K562 (cell line): ENCODE measurements around the gene GPX6. TPM values are rescaled to one million over a fixed set of nuclear protein-coding genes. Genes with fewer than 3 reads are reported as not detected.
A peak's percentile ranks its signal among the peaks of the same experiment; 100 is the strongest.

Experiments
- CLOCK ChIP-seq: fragments of 250-450 bp; sonication (Bioruptor Pico); IDR thresholded peaks from 2 replicates; pipeline ENCODE4 v1.4.0; 2020; ENCODE audit warnings: mild to moderate bottlenecking, moderate library complexity, borderline replicate concordance
- ETS2 ChIP-seq: IDR thresholded peaks from 2 replicates; pipeline ENCODE4 v1.6.1; 2016; ENCODE audit warnings: borderline replicate concordance, missing genetic modification characterization, mild to moderate bottlenecking, moderate library complexity, missing compliant biosample characterization; ENCODE audit not compliant: poor library complexity, severe bottlenecking
- GTF2F1 ChIP-seq: IDR thresholded peaks from 2 replicates; pipeline ENCODE4 v1.6.1; 2011; ENCODE audit warnings: low read depth, low read length, improper control_type of control experiment
- HOXB6 ChIP-seq: fragments of 250-450 bp; sonication (Bioruptor Pico); IDR thresholded peaks from 2 replicates; pipeline ENCODE4 v1.5.1; 2022; ENCODE audit warnings: mild to moderate bottlenecking, borderline replicate concordance
- KAT7 ChIP-seq: sonication (generic); formaldehyde crosslinking; IDR thresholded peaks from 2 replicates; pipeline ENCODE4 v1.8.0; 2022; ENCODE audit warnings: missing genetic modification reagents, mild to moderate bottlenecking, borderline replicate concordance
- MTF1 ChIP-seq: fragments of 250-450 bp; sonication (Bioruptor Pico); IDR thresholded peaks from 2 replicates; pipeline ENCODE4 v1.9.0; 2021; ENCODE audit warnings: moderate library complexity, mild to moderate bottlenecking, inconsistent platforms, borderline replicate concordance
- NR0B1 ChIP-seq: fragments of 450-650 bp; IDR thresholded peaks from one replicate; pipeline ENCODE4 v1.6.1; 2018; ENCODE audit warnings: mild to moderate bottlenecking, moderate library complexity; ENCODE audit not compliant: partially characterized antibody
- PHB2 ChIP-seq: fragments of 450-650 bp; IDR thresholded peaks from 2 replicates; pipeline ENCODE4 v1.6.1; 2017; ENCODE audit warnings: low read depth
- RHOXF2B ChIP-seq: fragments of 250-450 bp; sonication (Bioruptor Pico); conservative IDR thresholded peaks from 2 replicates; pipeline ENCODE4 v1.5.1; 2021
- RUNX1 ChIP-seq: sonication (generic); IDR thresholded peaks from 2 replicates; pipeline ENCODE4 v1.6.1; 2016; ENCODE audit warnings: antibody characterized with exemption, low read depth
- STAT5A ChIP-seq: IDR thresholded peaks from 2 replicates; pipeline ENCODE4 v1.6.1; 2012; ENCODE audit warnings: low read length, inconsistent platforms, borderline replicate concordance
- THAP7 ChIP-seq: fragments of 250-450 bp; sonication (Bioruptor Pico); IDR thresholded peaks from 2 replicates; pipeline ENCODE4 v1.5.0; 2021
- ZNF133 ChIP-seq: fragments of 250-450 bp; sonication (Bioruptor Pico); IDR thresholded peaks from 2 replicates; pipeline ENCODE4 v1.4.0; 2020; ENCODE audit warnings: mild to moderate bottlenecking
- ZNF79 ChIP-seq: fragments of 250-450 bp; sonication (Bioruptor Pico); IDR thresholded peaks from 2 replicates; pipeline ENCODE4 v1.4.0; 2020; ENCODE audit warnings: low read depth, mild to moderate bottlenecking, moderate library complexity
- polyA plus RNA-seq, 8 experiments: library from polyadenylated mRNA; depleted of rRNA in 4 of 8; stranded (reverse) in 5 of 8; unstranded in 3 of 8; fragments of >200 nt; fragmentation: Nextera tagmentation in 2 of 8; fragmentation: Illumina TruSeq in 1 of 8; extraction: Ambion mirVana in 2 of 8; extraction: Trizol in 1 of 8; gene quantifications; 2 replicates each; pipeline versions ENCODE4 v1.2.1 to v1.2.3, GENCODE V29; 2011 to 2014; ENCODE audit warnings: inconsistent platforms in 1 of 8, missing spikeins in 1 of 8
- total RNA-seq, 7 experiments: library from RNA; depleted of rRNA in 6 of 7; stranded (reverse); fragments of >200 nt in 6 of 7; fragmentation: Illumina TruSeq in 2 of 7; extraction: Trizol in 2 of 7; gene quantifications; 2 replicates each; pipeline versions ENCODE4 v1.2.1 to v1.2.3, GENCODE V29; 2011 to 2021; ENCODE audit warnings: low replicate concordance in 1 of 7
- TF ChIP-seq, protein P1 (sequence below): IDR thresholded peaks from 3 replicates; pipeline ENCODE4 v1.6.1; 2011; ENCODE audit warnings: borderline replicate concordance, mild to moderate bottlenecking, moderate library complexity; ENCODE audit not compliant: insufficient read length; ENCODE audit errors: extremely low read depth
- TF ChIP-seq, protein P2 (sequence below): sonication (generic); formaldehyde crosslinking; IDR thresholded peaks from 2 replicates; pipeline ENCODE4 v1.8.1; 2023; ENCODE audit warnings: mild to moderate bottlenecking, missing genetic modification reagents, moderate library complexity

Gene GPX6
- total and polyA plus RNA-seq, 9 of the 15 experiments (the other 6 are each of a cell fraction or from before 2014, with no cell fraction given) = not detected

- TF ChIP-seq THAP7 (CRISPR knock-in tag) = no peak
- TF ChIP-seq ZNF79 (CRISPR knock-in tag) = no peak; the same call in 1 of the 2 replicates
- TF ChIP-seq, protein P1, sequence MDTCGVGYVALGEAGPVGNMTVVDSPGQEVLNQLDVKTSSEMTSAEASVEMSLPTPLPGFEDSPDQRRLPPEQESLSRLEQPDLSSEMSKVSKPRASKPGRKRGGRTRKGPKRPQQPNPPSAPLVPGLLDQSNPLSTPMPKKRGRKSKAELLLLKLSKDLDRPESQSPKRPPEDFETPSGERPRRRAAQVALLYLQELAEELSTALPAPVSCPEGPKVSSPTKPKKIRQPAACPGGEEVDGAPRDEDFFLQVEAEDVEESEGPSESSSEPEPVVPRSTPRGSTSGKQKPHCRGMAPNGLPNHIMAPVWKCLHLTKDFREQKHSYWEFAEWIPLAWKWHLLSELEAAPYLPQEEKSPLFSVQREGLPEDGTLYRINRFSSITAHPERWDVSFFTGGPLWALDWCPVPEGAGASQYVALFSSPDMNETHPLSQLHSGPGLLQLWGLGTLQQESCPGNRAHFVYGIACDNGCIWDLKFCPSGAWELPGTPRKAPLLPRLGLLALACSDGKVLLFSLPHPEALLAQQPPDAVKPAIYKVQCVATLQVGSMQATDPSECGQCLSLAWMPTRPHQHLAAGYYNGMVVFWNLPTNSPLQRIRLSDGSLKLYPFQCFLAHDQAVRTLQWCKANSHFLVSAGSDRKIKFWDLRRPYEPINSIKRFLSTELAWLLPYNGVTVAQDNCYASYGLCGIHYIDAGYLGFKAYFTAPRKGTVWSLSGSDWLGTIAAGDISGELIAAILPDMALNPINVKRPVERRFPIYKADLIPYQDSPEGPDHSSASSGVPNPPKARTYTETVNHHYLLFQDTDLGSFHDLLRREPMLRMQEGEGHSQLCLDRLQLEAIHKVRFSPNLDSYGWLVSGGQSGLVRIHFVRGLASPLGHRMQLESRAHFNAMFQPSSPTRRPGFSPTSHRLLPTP = no peak
- TF ChIP-seq HOXB6 (CRISPR knock-in tag) = no peak
- no peak for TF ChIP-seq GTF2F1
- 0 out of 2 replicates have a peak, but pooled peaks have one; percentile 66 for TF ChIP-seq KAT7 (CRISPR knock-in tag)
- TF ChIP-seq CLOCK = no peak
- TF ChIP-seq ZNF133 (CRISPR knock-in tag) = 0 out of 2 replicates have a peak, but pooled peaks have one; percentile 9
- no peak for TF ChIP-seq ETS2 (tag)
- 0 out of 2 replicates have a peak, but pooled peaks have one; percentile 32 for TF ChIP-seq PHB2
- no peak for TF ChIP-seq RUNX1
- no peak for TF ChIP-seq STAT5A
- TF ChIP-seq NR0B1 = no peak
- TF ChIP-seq MTF1 (CRISPR knock-in tag) = 0 out of 2 replicates have a peak, but pooled peaks have one; percentile 65
- TF ChIP-seq, protein P2, sequence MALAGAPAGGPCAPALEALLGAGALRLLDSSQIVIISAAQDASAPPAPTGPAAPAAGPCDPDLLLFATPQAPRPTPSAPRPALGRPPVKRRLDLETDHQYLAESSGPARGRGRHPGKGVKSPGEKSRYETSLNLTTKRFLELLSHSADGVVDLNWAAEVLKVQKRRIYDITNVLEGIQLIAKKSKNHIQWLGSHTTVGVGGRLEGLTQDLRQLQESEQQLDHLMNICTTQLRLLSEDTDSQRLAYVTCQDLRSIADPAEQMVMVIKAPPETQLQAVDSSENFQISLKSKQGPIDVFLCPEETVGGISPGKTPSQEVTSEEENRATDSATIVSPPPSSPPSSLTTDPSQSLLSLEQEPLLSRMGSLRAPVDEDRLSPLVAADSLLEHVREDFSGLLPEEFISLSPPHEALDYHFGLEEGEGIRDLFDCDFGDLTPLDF (CRISPR knock-in tag) = no peak
- no peak for TF ChIP-seq RHOXF2B (CRISPR knock-in tag)
Measured at GRCh38 chr6:28553986-28554881, 38.6 kb upstream of the GPX6 start (continued).
